Measurements from ENCODE around the gene TMEM92. TPM values are rescaled to one million over a fixed set of nuclear protein-coding genes. Genes with fewer than 3 reads are reported as not detected.

Gene TMEM92
- total RNA-seq, 4 donors from 2014 or later = 0.12 to 0.76 TPM; not detected in 2

- Histone ChIP-seq H3K4me1 (peaks cover 0 to 4% (median 0%) of the 10 kb centered on the region in 3 donors), H3K9me3 (no peaks in the 10 kb centered on the region), H3K27me3 (no peaks in the 10 kb centered on the region), H3K36me3 (no peaks in the 10 kb centered on the region), H3K27ac (no peak overlapping the region), H3K4me3 (no peak overlapping the region)
- intact Hi-C loops (cut with DNase I) = no loop called here
- no peak for DNase-seq
- no peak for TF ChIP-seq POLR2A (IDR thresholded peaks at IDR 0.05)
- TF ChIP-seq, protein P1, sequence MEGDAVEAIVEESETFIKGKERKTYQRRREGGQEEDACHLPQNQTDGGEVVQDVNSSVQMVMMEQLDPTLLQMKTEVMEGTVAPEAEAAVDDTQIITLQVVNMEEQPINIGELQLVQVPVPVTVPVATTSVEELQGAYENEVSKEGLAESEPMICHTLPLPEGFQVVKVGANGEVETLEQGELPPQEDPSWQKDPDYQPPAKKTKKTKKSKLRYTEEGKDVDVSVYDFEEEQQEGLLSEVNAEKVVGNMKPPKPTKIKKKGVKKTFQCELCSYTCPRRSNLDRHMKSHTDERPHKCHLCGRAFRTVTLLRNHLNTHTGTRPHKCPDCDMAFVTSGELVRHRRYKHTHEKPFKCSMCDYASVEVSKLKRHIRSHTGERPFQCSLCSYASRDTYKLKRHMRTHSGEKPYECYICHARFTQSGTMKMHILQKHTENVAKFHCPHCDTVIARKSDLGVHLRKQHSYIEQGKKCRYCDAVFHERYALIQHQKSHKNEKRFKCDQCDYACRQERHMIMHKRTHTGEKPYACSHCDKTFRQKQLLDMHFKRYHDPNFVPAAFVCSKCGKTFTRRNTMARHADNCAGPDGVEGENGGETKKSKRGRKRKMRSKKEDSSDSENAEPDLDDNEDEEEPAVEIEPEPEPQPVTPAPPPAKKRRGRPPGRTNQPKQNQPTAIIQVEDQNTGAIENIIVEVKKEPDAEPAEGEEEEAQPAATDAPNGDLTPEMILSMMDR (IDR thresholded peaks at IDR 0.05) = no peak
- WGBS, 2 donors = 93 to 94% methylated on average over 11 of the region's 11 CpGs
Observed at GRCh38 chr17:50330151-50330775, 56.0 kb downstream of the TMEM92 start.

Small RNAs within 50 kb of the gene (small RNA-seq; reads per million reads assigned to genes)
- gene SUMO2P7 = 0 reads per million in 4 donors

Other genes starting within 250 kb of the TMEM92 start
- 10 to 100 TPM; 44.4 to 86.3 (median 77.0) TPM for gene ITGA3, start 218.4 kb upstream of the TMEM92 start, total RNA-seq
- 10 to 100 TPM in 3 of 4 donors, 1 to 10 TPM in 1; 5.2 to 20.2 (median 12.8) TPM for gene PDK2, start 179.1 kb upstream of the TMEM92 start, total RNA-seq
- gene SAMD14, start 144.3 kb upstream of the TMEM92 start, total RNA-seq = under 1 TPM in 1 of 4 donors, not detected in 3; 0.57 TPM
- 10 to 100 TPM; 24.9 to 35.9 (median 28.2) TPM for gene PPP1R9B, start 123.8 kb upstream of the TMEM92 start, total RNA-seq
- gene SGCA, start 108.5 kb upstream of the TMEM92 start, total RNA-seq = 10 to 100 TPM in 1 of 4 donors, 1 to 10 TPM in 3; 1.9 to 15.1 (median 6.9) TPM
- gene COL1A1, start 72.8 kb upstream of the TMEM92 start, total RNA-seq = 10 to 100 TPM; 12.4 to 20.8 (median 19.7) TPM
- gene XYLT2, start 71.7 kb downstream of the TMEM92 start, total RNA-seq = 10 to 100 TPM; 10.0 to 17.5 (median 13.5) TPM
- 10 to 100 TPM; 58.0 to 77.7 (median 74.5) TPM for gene MRPL27, start 98.7 kb downstream of the TMEM92 start, total RNA-seq
- gene EME1, start 98.8 kb downstream of the TMEM92 start, total RNA-seq = 1 to 10 TPM in 2 of 4 donors, under 1 TPM in 2; 0.57 to 2.7 (median 1.1) TPM
- 100 to 1,000 TPM in 1 of 4 donors, 10 to 100 TPM in 3; 63.4 to 136 (median 77.9) TPM for gene LRRC59, start 123.1 kb downstream of the TMEM92 start, total RNA-seq
- gene ACSF2, start 151.8 kb downstream of the TMEM92 start, total RNA-seq = 10 to 100 TPM in 3 of 4 donors, 1 to 10 TPM in 1; 7.0 to 26.3 (median 19.0) TPM
- gene CHAD, start 194.4 kb downstream of the TMEM92 start, total RNA-seq = under 1 TPM in 2 of 4 donors, not detected in 2; 0.19 to 0.80 TPM
- 10 to 100 TPM in 3 of 4 donors, 1 to 10 TPM in 1; 9.1 to 19.3 (median 14.2) TPM for gene RSAD1, start 204.4 kb downstream of the TMEM92 start, total RNA-seq
- under 1 TPM in 1 of 4 donors, not detected in 3; 0.38 TPM for gene MYCBPAP, start 234.0 kb downstream of the TMEM92 start, total RNA-seq

Measured in esophagus squamous epithelium (tissue), 5 donors.